SK-N-SH treated with all-trans-retinoic acid at 6 μM for 48 hours (cell line): ENCODE measurements around the gene ABI1.

Experiments
- ARNTL ChIP-seq: fragments of 450-650 bp; formaldehyde crosslinking; IDR thresholded peaks from 2 replicates; pipeline ENCODE4 v1.5.0; 2020; ENCODE audit warnings: low read depth, mild to moderate bottlenecking, moderate library complexity, borderline replicate concordance
- ESRRG ChIP-seq: fragments of 250-450 bp; sonication (Bioruptor Pico); IDR thresholded peaks from 2 replicates; pipeline ENCODE4 v1.6.1; 2021; ENCODE audit warnings: mild to moderate bottlenecking
- PATZ1 ChIP-seq: fragments of 250-450 bp; sonication (Bioruptor Pico); IDR thresholded peaks from 2 replicates; pipeline ENCODE4 v1.8.0; 2020; ENCODE audit warnings: mild to moderate bottlenecking, moderate library complexity, borderline replicate concordance
- POU6F1 ChIP-seq: fragments of 250-450 bp; sonication (Bioruptor Pico); IDR thresholded peaks from 2 replicates; pipeline ENCODE4 v1.8.0; 2021; ENCODE audit warnings: low read depth, mild to moderate bottlenecking, moderate library complexity, borderline replicate concordance
- TOX ChIP-seq: fragments of 250-450 bp; sonication (Bioruptor Pico); IDR thresholded peaks from 2 replicates; pipeline ENCODE4 v1.8.0; 2021; ENCODE audit warnings: mild to moderate bottlenecking, moderate library complexity, borderline replicate concordance
- ZC3H10 ChIP-seq: fragments of 250-450 bp; sonication (Bioruptor Pico); IDR thresholded peaks from 2 replicates; pipeline ENCODE4 v1.5.1; 2021; ENCODE audit warnings: mild to moderate bottlenecking, moderate library complexity
- ZNF70 ChIP-seq: fragments of 450-650 bp; formaldehyde crosslinking; IDR thresholded peaks from 2 replicates; pipeline ENCODE4 v1.5.0; 2020; ENCODE audit warnings: mild to moderate bottlenecking, moderate library complexity

GRCh38 chr10:26733750-26734568 is 126.8 kb downstream of the ABI1 start:
- TF ChIP-seq POU6F1 (no peak), ZC3H10 (CRISPR knock-in tag) (no peak), PATZ1 (CRISPR knock-in tag) (no peak), ZNF70 (CRISPR knock-in tag) (no peak), ARNTL (CRISPR knock-in tag) (no peak), ESRRG (no peak), TOX (no peak)
